Ascending aorta (tissue), 2 donors: Measurements from ENCODE around the gene RUNX3. TPM values are rescaled to one million over a fixed set of nuclear protein-coding genes. Genes with fewer than 3 reads are reported as not detected.

Source experiments
- DNase-seq, 2 donors: peaks; one replicate each; pipeline ENCODE4 v3.0.0-alpha.2; 2019; ENCODE audit warnings: low spot score in 2 of 2
- H3K27ac ChIP-seq, 2 donors: fragments of 200-600 bp; sonication (generic); one replicate each; pipeline ENCODE4 v1.5.1; 2016 to 2017; ENCODE audit warnings: mild to moderate bottlenecking in 1 of 2
- H3K27me3 ChIP-seq: fragments of 200-600 bp; sonication (generic); one replicate; pipeline ENCODE4 v1.5.1; 2017
- H3K36me3 ChIP-seq, 2 donors: fragments of 200-600 bp; sonication (generic); one replicate each; pipeline ENCODE4 v1.5.1; 2016
- H3K4me1 ChIP-seq, 2 donors: fragments of 200-600 bp; sonication (generic); one replicate each; pipeline ENCODE4 v1.5.1; 2016 to 2017; ENCODE audit warnings: mild to moderate bottlenecking in 1 of 2
- H3K4me3 ChIP-seq, 2 donors: fragments of 200-600 bp; sonication (generic); one replicate each; pipeline ENCODE4 v1.5.1; 2016 to 2017; ENCODE audit warnings: mild to moderate bottlenecking in 1 of 2
- H3K9me3 ChIP-seq, 2 donors: fragments of 200-600 bp; sonication (generic); one replicate each; pipeline ENCODE4 v1.5.1; 2016
- intact Hi-C: fragments of 100-400 bp; cut with DNase I; formaldehyde crosslinking; loops from one replicate; pipeline ENCODE4 v1.15.1; 2023
- total RNA-seq: library from RNA; depleted of rRNA; stranded (reverse); fragments of >200 nt; gene quantifications from one replicate; pipeline ENCODE4 v1.1.0, GENCODE V29; 2016
- TF ChIP-seq, protein P1 (sequence below), 3 experiments: fragments of 200-600 bp in 2 of 3; fragments of 450-650 bp in 1 of 3; sonication (generic) in 2 of 3; IDR thresholded peaks; one replicate each; pipeline ENCODE4 v1.5.1; 2016 to 2019; ENCODE audit warnings: antibody characterized with exemption in 3 of 3, mild to moderate bottlenecking in 1 of 3, moderate library complexity in 1 of 3

The RUNX3 gene
- total RNA-seq, 1 donor from 2014 or later: 0.21 TPM

DNA sequence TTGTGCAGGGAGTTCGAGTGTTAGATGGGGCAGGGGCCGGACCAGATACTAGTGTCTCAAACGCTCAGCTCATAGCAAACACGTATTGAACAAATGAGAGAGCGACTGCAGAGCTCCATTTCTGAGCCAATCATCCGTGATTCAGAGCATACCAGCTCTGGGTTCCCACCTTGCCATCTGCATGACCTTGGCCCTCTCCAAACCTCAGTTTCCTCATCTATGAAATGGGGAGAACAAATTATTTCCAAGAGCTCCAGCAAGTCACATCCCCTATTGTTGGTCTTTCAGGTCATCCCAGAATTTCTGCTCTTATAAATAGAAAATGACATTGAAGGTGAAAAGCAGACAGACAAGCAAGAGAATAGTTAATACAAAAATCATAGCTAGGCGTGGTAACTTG, 10.2 kb upstream of the RUNX3 start:
- TF ChIP-seq, protein P1, sequence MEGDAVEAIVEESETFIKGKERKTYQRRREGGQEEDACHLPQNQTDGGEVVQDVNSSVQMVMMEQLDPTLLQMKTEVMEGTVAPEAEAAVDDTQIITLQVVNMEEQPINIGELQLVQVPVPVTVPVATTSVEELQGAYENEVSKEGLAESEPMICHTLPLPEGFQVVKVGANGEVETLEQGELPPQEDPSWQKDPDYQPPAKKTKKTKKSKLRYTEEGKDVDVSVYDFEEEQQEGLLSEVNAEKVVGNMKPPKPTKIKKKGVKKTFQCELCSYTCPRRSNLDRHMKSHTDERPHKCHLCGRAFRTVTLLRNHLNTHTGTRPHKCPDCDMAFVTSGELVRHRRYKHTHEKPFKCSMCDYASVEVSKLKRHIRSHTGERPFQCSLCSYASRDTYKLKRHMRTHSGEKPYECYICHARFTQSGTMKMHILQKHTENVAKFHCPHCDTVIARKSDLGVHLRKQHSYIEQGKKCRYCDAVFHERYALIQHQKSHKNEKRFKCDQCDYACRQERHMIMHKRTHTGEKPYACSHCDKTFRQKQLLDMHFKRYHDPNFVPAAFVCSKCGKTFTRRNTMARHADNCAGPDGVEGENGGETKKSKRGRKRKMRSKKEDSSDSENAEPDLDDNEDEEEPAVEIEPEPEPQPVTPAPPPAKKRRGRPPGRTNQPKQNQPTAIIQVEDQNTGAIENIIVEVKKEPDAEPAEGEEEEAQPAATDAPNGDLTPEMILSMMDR (IDR thresholded peaks at IDR 0.05): no peak
- Histone ChIP-seq H3K27ac (no peak overlapping the region), H3K4me3 (no peak overlapping the region), H3K4me1 (no peaks in the 10 kb centered on the region), H3K36me3 (no peaks in the 10 kb centered on the region), H3K9me3 (no peaks in the 10 kb centered on the region), H3K27me3 (no peaks in the 10 kb centered on the region)
- intact Hi-C loops: no loop called here
- DNase-seq: no peak

DNA sequence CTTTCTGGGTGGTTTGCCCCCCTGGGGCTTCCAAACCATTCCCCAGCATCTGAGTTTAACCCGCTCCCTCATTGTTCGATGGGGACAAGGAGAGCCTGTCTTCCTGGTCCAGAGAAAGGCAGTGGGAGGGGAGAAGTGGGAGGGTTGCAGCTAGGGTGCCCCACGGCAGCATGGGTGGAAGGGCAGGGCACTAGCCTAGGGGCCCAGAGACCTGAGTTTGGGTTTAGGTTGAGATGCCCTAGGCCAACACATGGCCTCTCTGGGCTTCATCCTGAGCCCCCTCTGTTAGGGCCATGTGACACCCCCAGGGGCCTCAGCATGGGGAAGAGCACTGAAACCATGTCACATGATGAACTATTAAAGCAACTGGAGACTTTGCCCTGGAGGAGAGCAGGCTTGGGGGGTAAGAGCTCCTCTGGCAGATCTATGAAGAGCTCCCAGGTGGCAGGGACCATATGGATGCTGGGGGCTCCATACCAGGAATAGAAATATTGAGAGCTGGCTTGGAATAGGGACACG, 9.7 kb upstream of the RUNX3 start:
- H3K27ac ChIP-seq: no peak overlapping the region
- TF ChIP-seq, protein P1 (IDR thresholded peaks at IDR 0.05): no peak
- DNase-seq: no peak
- H3K9me3 ChIP-seq: no peaks in the 10 kb centered on the region
- no peaks in the 10 kb centered on the region for H3K36me3 ChIP-seq
- intact Hi-C loops: no loop called here
- no peak overlapping the region for H3K4me3 ChIP-seq
- no peaks in the 10 kb centered on the region for H3K27me3 ChIP-seq
- H3K4me1 ChIP-seq: no peaks in the 10 kb centered on the region

DNA sequence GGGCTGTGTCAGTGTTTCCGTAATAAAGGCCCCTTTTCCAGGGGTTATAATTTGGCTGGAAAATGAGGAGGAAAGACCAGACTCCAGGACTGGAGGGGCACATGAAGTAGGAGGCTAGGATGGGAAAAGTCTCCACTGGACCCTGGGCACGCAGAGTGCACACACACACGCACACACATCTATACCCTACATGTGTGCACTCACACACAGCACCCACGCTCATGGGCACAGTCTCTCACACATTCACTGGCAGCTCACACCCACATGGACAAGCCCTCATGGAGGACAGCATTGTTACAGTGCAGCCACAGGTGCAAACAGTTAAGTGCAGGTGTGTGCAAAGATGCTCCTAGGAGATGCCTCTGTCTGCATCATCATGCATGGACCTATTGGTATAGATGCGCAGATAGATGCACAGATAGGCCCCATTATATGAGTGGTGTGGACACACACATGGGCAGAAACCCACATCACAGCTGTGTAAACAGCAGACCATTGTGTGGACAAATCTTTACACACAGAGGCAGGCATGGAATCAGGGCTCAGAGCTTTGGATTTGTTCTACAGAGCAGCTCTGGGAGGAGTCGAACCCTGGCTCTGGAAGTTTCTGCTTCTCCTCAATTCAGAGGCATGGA, 9.1 kb upstream of the RUNX3 start:
- H3K4me3 ChIP-seq: no peak overlapping the region
- no peaks in the 10 kb centered on the region for H3K27me3 ChIP-seq
- H3K9me3 ChIP-seq: no peaks in the 10 kb centered on the region
- H3K4me1 ChIP-seq: no peaks in the 10 kb centered on the region
- no peaks in the 10 kb centered on the region for H3K36me3 ChIP-seq
- TF ChIP-seq, protein P1 (IDR thresholded peaks at IDR 0.05): no peak
- no peak overlapping the region for H3K27ac ChIP-seq
- DNase-seq: no peak
- intact Hi-C loops: no loop called here

DNA sequence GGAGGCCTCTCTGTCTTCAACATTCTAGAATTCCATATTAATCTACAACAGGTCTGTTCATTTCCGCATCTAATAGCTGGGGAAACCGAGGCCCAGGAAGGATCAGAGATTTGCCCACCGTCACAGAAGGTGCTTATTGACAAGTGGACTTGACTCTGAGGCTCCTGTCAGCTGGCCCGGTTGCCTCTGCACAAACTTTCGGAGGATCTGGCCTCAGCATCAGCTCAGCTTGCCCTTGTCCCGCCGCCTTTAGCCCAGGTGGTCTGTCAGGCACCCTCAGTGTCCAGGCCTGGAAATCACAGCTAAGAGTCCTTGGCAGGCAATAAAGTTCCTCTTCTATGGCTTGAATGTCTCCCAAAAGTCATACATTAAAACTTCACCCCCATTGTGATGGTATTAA, 8.2 kb upstream of the RUNX3 start:
- no peak for DNase-seq
- intact Hi-C loops: no loop called here
- H3K27ac ChIP-seq: no peak overlapping the region

DNA sequence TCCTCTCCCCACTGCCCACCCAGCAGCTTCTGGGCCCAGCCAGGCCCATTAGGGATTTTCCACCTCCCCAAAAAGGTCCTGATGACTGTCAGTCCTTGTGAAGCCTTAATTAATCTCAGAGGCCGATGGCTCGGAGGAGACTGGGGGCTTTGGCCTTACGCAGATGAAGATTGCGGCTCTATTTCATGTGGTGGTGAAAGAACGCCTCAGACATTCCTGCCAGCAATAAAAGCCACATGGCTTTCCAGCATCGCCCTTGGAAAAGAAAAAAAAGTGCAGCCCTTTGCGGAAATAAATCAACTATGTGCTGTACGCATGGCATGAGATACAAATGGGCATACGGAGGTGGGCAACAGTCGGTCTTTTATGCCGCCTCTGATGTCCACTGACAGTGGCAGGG, 6.6 kb upstream of the RUNX3 start:
- Histone ChIP-seq H3K27me3 (no peaks in the 10 kb centered on the region), H3K27ac (no peak overlapping the region), H3K9me3 (no peaks in the 10 kb centered on the region), H3K4me3 (no peak overlapping the region), H3K4me1 (peaks cover 0 to 4% of the 10 kb centered on the region in 2 donors), H3K36me3 (no peaks in the 10 kb centered on the region)
- intact Hi-C loops: no loop called here
- TF ChIP-seq, protein P1 (IDR thresholded peaks at IDR 0.05): no peak
- no peak for DNase-seq

More for the DNA sequence above, 8.2 kb upstream of the RUNX3 start:
- TF ChIP-seq, protein P1 (IDR thresholded peaks at IDR 0.05): no peak
- Histone ChIP-seq H3K27me3 (no peaks in the 10 kb centered on the region), H3K4me1 (no peaks in the 10 kb centered on the region), H3K36me3 (no peaks in the 10 kb centered on the region), H3K4me3 (no peak overlapping the region), H3K9me3 (no peaks in the 10 kb centered on the region)
